Ureter (tissue), 1 donor: Measurements from ENCODE around the gene FAM24B. TPM values are rescaled to one million over a fixed set of nuclear protein-coding genes. Genes with fewer than 3 reads are reported as not detected.
"Not testable (repeated sequence)": the region's sequence is repeated elsewhere in the genome, so short reads cannot be mapped to it uniquely, and the experiment has no call there.

ENCODE experiments used
- DNase-seq: peaks from one replicate; pipeline ENCODE4 v3.0.0-alpha.2; 2020; ENCODE audit warnings: low spot score
- total RNA-seq: library from RNA; stranded (reverse); gene quantifications from one replicate; pipeline ENCODE4 v1.2.4, GENCODE V29; 2023
- donor health status: DM: yes; HTN: yes; CAD: no.

The FAM24B gene
- total RNA-seq = 6.4 TPM

- peak; percentile 93 for DNase-seq
Measured at GRCh38 chr10:122879339-122880273, at the start of gene FAM24B. TSS of gene FAM24B (minus strand) at chr10:122879581. CDS start at chr10:122850515, 29,066 bp downstream.

DNA sequence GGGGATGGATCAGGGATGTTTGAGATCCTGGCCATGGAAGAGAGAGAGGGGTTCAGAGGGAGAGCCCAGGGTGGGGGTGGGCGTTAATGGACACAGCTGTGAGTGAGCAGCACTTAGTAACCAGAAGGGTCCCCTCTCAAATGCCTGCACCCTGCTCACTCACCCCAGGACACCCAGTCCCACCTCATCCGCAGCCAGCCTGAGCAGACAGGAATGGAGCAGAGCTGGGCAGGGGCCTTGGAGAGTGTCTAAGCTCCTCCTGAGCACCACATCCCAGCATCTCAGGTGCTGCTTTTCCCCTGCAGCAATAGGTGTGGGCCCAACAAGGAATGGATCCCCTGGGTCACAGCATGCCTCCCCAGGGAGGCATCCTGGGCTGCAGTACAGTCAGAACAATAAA is 36.3 kb upstream of the FAM24B start:
- no peak for DNase-seq

GRCh38 chr10:122911889-122912484 is 32.6 kb upstream of the FAM24B start:
- DNase-seq = no peak

- DNase-seq = no peak
Measured at GRCh38 chr10:122910310-122910709, 30.9 kb upstream of the FAM24B start, which contains the start of gene FAM24A. TSS of gene FAM24A (plus strand) at chr10:122910610. CDS start at chr10:122911635, 1,025 bp downstream.

GRCh38 chr10:122903861-122904260 is 24.5 kb upstream of the FAM24B start:
- not testable (repeated sequence) for DNase-seq

DNA sequence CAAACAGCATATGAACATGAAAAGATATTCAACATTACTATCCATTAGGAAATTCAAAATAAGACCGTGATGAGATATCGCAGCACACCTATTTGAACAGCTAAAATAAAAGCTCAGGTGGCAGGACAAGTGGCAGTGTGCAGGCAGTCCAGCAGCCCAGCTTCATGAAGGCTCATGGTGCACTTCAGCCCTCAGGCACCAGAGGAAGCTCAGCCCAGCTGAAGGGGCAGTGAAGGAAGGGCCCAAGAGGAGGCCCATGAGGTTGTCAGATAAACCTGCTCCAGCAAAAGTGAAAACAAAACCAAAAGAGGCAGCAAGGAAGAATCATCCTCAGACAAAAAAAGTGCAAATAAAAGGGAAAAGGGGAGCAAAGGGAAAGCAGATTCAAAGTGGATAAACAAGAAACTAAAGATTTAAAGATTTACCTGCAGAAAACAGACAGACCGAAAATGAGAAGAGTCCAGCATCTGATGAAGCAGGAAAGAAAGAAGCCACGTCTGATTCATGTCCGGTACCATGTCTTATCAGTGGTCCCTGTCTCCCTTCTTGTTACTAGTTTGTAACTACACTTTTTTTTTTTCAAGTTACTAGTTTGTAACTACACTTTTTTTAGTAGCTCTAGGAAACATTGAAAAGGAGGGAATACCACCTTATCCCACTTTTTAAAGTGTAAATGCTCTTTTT is 15.0 kb upstream of the FAM24B start:
- DNase-seq = no peak

GRCh38 chr10:122884166-122884565 is 4.8 kb upstream of the FAM24B start:
- DNase-seq = no peak

GRCh38 chr10:122882766-122883165 is 3.4 kb upstream of the FAM24B start:
- DNase-seq = no peak

- DNase-seq = no peak
Measured at GRCh38 chr10:122878799-122879338, 512 bp downstream of the FAM24B start.

DNA sequence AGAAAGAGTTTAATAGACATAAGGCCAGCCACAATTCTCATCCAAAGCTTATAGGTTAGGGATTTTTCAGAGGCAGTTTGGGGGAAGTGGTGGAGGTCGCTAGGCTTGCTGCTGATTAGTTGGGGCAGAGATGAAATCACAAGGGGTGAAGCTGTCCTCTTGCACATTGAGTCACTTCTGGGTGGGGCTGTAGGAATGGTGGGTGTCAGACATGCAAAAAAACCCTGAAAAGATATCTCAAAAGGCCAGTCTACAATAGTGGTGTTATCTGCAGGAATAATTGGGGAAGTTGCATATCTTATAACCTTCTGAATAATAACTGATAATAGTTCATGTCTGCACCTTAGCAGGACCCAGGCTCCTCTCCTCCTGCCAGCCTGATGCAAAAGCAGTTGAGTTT is 2.1 kb downstream of the FAM24B start:
- DNase-seq = no peak

- DNase-seq = no peak
Measured at GRCh38 chr10:122876467-122876855, 2.9 kb downstream of the FAM24B start.

GRCh38 chr10:122875843-122876466 is 3.4 kb downstream of the FAM24B start:
- no peak for DNase-seq

GRCh38 chr10:122871947-122872346 is 7.4 kb downstream of the FAM24B start:
- not testable (repeated sequence) for DNase-seq

DNA sequence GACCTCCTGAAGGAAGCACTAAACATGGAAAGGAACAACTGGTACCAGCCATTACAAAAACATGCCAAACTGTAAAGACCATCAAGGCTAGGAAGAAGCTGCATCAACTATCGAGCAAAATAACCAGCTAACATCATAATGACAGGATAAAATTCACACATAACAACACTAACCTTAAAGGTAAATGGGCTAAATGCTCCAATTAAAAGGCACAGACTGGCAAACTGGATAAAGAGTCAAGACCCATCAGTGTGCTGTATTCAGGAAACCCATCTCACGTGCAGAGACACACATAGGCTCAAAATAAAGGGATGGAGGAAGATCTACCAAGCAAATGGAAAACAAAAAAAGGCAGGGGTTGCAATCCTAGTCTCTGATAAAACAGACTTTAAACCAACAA is 10.6 kb downstream of the FAM24B start:
- DNase-seq = not testable (repeated sequence)

- not testable (repeated sequence) for DNase-seq
Measured at GRCh38 chr10:122866757-122867482, 12.5 kb downstream of the FAM24B start.

DNA sequence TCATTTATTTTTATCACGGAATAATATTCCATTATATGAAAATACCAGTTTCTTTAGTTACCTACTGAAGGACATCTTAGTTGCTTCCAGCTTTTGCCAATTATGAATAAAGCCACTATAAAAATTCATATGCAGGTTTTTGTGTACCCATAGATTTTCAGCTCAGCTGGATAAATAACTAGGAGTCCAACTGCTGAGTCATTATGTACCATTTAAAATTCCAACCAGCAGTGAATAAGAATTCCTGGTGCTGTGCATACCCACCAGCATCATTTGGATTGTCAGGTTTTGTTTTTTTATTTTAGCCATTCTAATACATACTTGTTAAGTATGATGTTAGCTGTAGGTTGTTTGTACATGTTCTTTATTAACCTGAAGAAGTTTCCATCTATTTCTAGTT is 14.5 kb downstream of the FAM24B start:
- DNase-seq = no peak

DNA sequence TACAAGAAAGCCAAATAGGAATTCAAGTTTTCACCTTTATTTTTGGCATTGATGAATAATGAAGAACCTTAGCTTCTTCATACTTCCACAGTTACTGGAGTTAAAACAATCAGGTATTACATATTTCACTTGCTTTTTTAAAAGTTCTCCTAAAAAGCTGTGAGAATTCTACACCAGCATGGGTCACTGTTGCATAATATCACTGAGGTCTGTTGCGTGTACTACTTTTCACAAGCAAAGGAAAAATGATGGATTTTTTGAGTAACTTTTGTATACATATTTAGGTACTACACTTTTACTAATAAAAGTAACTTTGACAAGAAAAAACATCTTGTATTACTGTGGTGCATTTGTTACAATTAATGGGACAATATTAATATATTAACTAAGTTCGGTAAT is 15.2 kb downstream of the FAM24B start:
- no peak for DNase-seq

DNA sequence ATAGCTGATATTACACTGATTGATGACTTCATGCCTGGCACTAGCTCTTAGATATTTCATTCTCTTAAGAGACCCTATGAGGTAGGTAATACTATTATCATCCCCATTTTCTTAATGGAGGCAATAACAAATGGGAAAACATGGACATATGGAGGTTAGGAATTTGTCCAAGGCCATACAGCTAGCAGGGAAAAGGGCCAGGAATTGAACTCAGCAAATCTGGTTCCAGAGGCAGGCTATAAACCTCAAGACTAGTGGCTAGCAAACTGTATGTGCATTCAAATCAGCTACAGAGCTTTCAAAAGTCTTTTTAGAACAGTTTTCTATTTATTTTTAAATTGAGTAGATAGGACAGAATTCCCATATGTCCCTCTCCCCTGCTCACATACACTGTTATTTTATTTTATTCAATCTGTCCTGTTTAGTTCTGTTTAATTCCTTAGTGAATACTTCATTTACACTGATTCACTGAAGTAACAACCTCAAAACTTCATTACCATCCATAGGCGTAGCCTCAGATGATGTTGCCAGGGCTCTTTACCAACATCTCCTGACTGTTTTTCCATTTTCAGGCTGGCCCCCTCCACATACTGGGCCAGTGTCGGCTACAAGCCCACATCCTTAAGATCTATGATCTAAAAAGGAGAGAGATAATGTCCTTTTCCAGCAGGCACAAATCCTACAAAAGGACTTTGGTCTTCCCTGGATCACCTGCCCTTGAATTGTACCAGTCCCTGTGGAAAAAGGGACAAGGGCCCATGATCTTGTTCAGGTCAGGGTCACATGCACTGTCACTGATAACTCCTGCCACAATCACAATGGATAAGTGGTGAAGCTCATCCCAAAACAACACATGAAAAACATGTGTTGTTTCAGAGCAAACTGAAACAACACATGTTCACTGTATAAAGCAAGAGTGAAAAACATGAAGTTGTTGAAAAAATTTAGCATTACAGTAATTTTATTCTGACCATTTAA is 15.9 kb downstream of the FAM24B start:
- DNase-seq = no peak

GRCh38 chr10:122861711-122862161 is 17.6 kb downstream of the FAM24B start:
- no peak for DNase-seq

- DNase-seq = no peak
Measured at GRCh38 chr10:122859527-122859926, 19.9 kb downstream of the FAM24B start.
